Astrocyte (in vitro differentiated cells and primary cell): ENCODE measurements around the gene NAA60. TPM values are rescaled to one million over a fixed set of nuclear protein-coding genes. Genes with fewer than 3 reads are reported as not detected.

Experiments
- DNase-seq: peaks from one replicate; pipeline ENCODE4 v3.0.0-alpha.2; 2010; ENCODE audit warnings: low read depth
- FAIRE-seq: peaks from 2 replicates; lab custom pipeline; 2011; peaks lifted over from hg19 to GRCh38; lab: Jason Lieb, UNC
- H2AFZ ChIP-seq: 2 replicates; pipeline ENCODE4 v1.6.0; 2012; ENCODE audit warnings: low read depth, low read length, inconsistent platforms
- H3K27ac ChIP-seq: 2 replicates; pipeline ENCODE4 v1.5.1; 2011; ENCODE audit warnings: low read depth, low read length, inconsistent platforms
- H3K27me3 ChIP-seq: 2 replicates; pipeline ENCODE4 v1.6.0; 2011; ENCODE audit warnings: low read length, inconsistent platforms; ENCODE audit not compliant: insufficient read depth
- H3K36me3 ChIP-seq: 2 replicates; pipeline ENCODE4 v1.5.1; 2011; ENCODE audit warnings: low read length, inconsistent platforms; ENCODE audit not compliant: insufficient read depth
- H3K4me1 ChIP-seq: 2 replicates; pipeline ENCODE4 v1.5.1; 2011; ENCODE audit warnings: low read length, inconsistent platforms; ENCODE audit not compliant: insufficient read depth
- H3K4me2 ChIP-seq: 2 replicates; pipeline ENCODE4 v1.6.0; 2012; ENCODE audit warnings: low read length, inconsistent platforms
- H3K4me3 ChIP-seq: 2 replicates; pipeline ENCODE4 v1.5.1; 2011; ENCODE audit warnings: low read depth, mild to moderate bottlenecking, low read length, inconsistent platforms; ENCODE audit not compliant: insufficient read depth
- H3K79me2 ChIP-seq: 2 replicates; pipeline ENCODE4 v1.6.0; 2012; ENCODE audit warnings: mild to moderate bottlenecking, low read length, inconsistent platforms; ENCODE audit not compliant: insufficient read depth
- H3K9ac ChIP-seq: 2 replicates; pipeline ENCODE4 v1.6.0; 2012; ENCODE audit warnings: mild to moderate bottlenecking, low read length, inconsistent platforms
- H3K9me3 ChIP-seq: 2 replicates; pipeline ENCODE4 v1.5.1; 2012; ENCODE audit warnings: low read depth, mild to moderate bottlenecking, low read length, inconsistent platforms; ENCODE audit not compliant: insufficient read depth
- H4K20me1 ChIP-seq: 2 replicates; pipeline ENCODE4 v1.6.0; 2012; ENCODE audit warnings: low read length, inconsistent platforms; ENCODE audit not compliant: insufficient read depth
- H3K27ac Mint-ChIP-seq: one replicate; pipeline ENCODE4 v1.8.0; 2021; ENCODE audit warnings: mild to moderate bottlenecking, mixed read lengths; ENCODE audit not compliant: unreplicated experiment
- H3K27me3 Mint-ChIP-seq: one replicate; pipeline ENCODE4 v1.8.0; 2021; ENCODE audit warnings: low read depth, mixed read lengths; ENCODE audit not compliant: unreplicated experiment
- H3K36me3 Mint-ChIP-seq: one replicate; pipeline ENCODE4 v1.8.0; 2021; ENCODE audit warnings: low read depth, mixed read lengths; ENCODE audit not compliant: unreplicated experiment
- H3K4me1 Mint-ChIP-seq: one replicate; pipeline ENCODE4 v1.8.0; 2021; ENCODE audit warnings: low read depth, mixed read lengths; ENCODE audit not compliant: unreplicated experiment
- H3K4me3 Mint-ChIP-seq: one replicate; pipeline ENCODE4 v1.8.0; 2021; ENCODE audit warnings: mild to moderate bottlenecking, moderate library complexity, mixed read lengths; ENCODE audit not compliant: unreplicated experiment
- H3K9me3 Mint-ChIP-seq: one replicate; pipeline ENCODE4 v1.8.0; 2021; ENCODE audit warnings: mild to moderate bottlenecking, mixed read lengths; ENCODE audit not compliant: unreplicated experiment
- CTCF ChIP-seq: IDR thresholded peaks from 2 replicates; pipeline ENCODE4 v1.5.1; 2011; ENCODE audit warnings: low read depth, mild to moderate bottlenecking, inconsistent platforms, low read length, moderate library complexity; ENCODE audit not compliant: insufficient read depth
- EZH2 ChIP-seq: IDR thresholded peaks from 2 replicates; pipeline ENCODE4 v1.6.1; 2012; ENCODE audit warnings: mild to moderate bottlenecking, low read length, inconsistent platforms; ENCODE audit not compliant: insufficient read depth
- total RNA-seq: library from RNA; stranded (reverse); gene quantifications from 2 replicates; pipeline ENCODE4 v1.2.1, GENCODE V29; 2021

NAA60 gene
- total RNA-seq, 1 donor from 2014 or later, result 64.9 TPM

- H3K4me1 ChIP-seq, result peaks cover 10% of the 10 kb centered on the region
- H3K4me3 ChIP-seq, result no peak overlapping the region
- no peak overlapping the region for H3K27ac ChIP-seq
- DNase-seq, result no peak
- H3K4me2 ChIP-seq, result no peak overlapping the region
- H3K27me3 Mint-ChIP-seq, result no peaks in the 10 kb centered on the region
- peaks cover 2% of the 10 kb centered on the region for H3K36me3 Mint-ChIP-seq
- H3K9me3 ChIP-seq, result no peaks in the 10 kb centered on the region
- H3K4me1 Mint-ChIP-seq, result peaks cover 7% of the 10 kb centered on the region
- H3K4me3 Mint-ChIP-seq, result peak overlapping the region; percentile 46
- H3K27me3 ChIP-seq, result no peaks in the 10 kb centered on the region
- no peak for TF ChIP-seq CTCF
- no peak for TF ChIP-seq EZH2
- no peaks in the 10 kb centered on the region for H3K36me3 ChIP-seq
- peaks cover 7% of the 10 kb centered on the region for H4K20me1 ChIP-seq
- H3K9ac ChIP-seq, result no peak overlapping the region
- H3K9me3 Mint-ChIP-seq, result peaks cover 3% of the 10 kb centered on the region
- no peak for FAIRE-seq
- H3K79me2 ChIP-seq, result peaks cover 10% of the 10 kb centered on the region
- H3K27ac Mint-ChIP-seq, result no peak overlapping the region
- H2AFZ ChIP-seq, result no peak overlapping the region
Measured at GRCh38 chr16:3454093-3454492, 10.6 kb downstream of the NAA60 start.

- H3K79me2 ChIP-seq, result peaks cover 16% of the 10 kb centered on the region
- Mint-ChIP-seq H3K4me1 (peaks cover 13% of the 10 kb centered on the region), H3K27me3 (no peaks in the 10 kb centered on the region), H3K4me3 (no peak overlapping the region), H3K27ac (no peak overlapping the region), H3K36me3 (peaks cover 2% of the 10 kb centered on the region), H3K9me3 (peaks cover 3% of the 10 kb centered on the region)
- no peaks in the 10 kb centered on the region for H3K27me3 ChIP-seq
- no peak overlapping the region for H3K4me3 ChIP-seq
- no peak for TF ChIP-seq CTCF
- TF ChIP-seq EZH2, result no peak
- no peaks in the 10 kb centered on the region for H3K9me3 ChIP-seq
- H3K4me1 ChIP-seq, result peaks cover 16% of the 10 kb centered on the region
- H3K4me2 ChIP-seq, result no peak overlapping the region
- H3K36me3 ChIP-seq, result no peaks in the 10 kb centered on the region
- H3K9ac ChIP-seq, result no peak overlapping the region
- no peak for FAIRE-seq
- no peak overlapping the region for H2AFZ ChIP-seq
- H4K20me1 ChIP-seq, result peaks cover 13% of the 10 kb centered on the region
- no peak for DNase-seq
- no peak overlapping the region for H3K27ac ChIP-seq
Measured at GRCh38 chr16:3454631-3455147, 11.2 kb downstream of the NAA60 start.

GRCh38 chr16:3457434-3458252, 14.2 kb downstream of the NAA60 start:
- no peaks in the 10 kb centered on the region for H3K27me3 Mint-ChIP-seq
- Histone ChIP-seq H2AFZ (peak overlapping the region; percentile 100), H3K4me1 (peaks cover 20% of the 10 kb centered on the region), H3K36me3 (no peaks in the 10 kb centered on the region), H3K79me2 (peaks cover 45% of the 10 kb centered on the region), H3K9ac (peak overlapping the region; percentile 93), H4K20me1 (peaks cover 42% of the 10 kb centered on the region), H3K4me2 (peak overlapping the region; percentile 93), H3K27ac (peak overlapping the region; percentile 96), H3K9me3 (no peaks in the 10 kb centered on the region), H3K4me3 (peak overlapping the region; percentile 79), H3K27me3 (no peaks in the 10 kb centered on the region)
- DNase-seq, result peak; percentile 71
- peak overlapping the region; percentile 85 for H3K27ac Mint-ChIP-seq
- no peak for FAIRE-seq
- TF ChIP-seq EZH2, result no peak
- TF ChIP-seq CTCF, result no peak
- H3K9me3 Mint-ChIP-seq, result no peaks in the 10 kb centered on the region
- H3K4me1 Mint-ChIP-seq, result peaks cover 31% of the 10 kb centered on the region
- H3K36me3 Mint-ChIP-seq, result peaks cover 3% of the 10 kb centered on the region
- peak overlapping the region; percentile 82 for H3K4me3 Mint-ChIP-seq
